ENCODE data around the gene STAT2.

Gene STAT2

GRCh38 chr12:56358836-56359532 is 923 bp downstream of the STAT2 start:
- Histone ChIP-seq H2AFZ (ENCODE audit: low read length) (no peak overlapping the region), H3K4me3 (ENCODE audit: low read length) (peak overlapping the region; percentile 91), H3K79me2 (ENCODE audit: low read length) (peaks cover 51% of the 10 kb centered on the region), H4K20me1 (ENCODE audit: insufficient read depth, low read length) (no peaks in the 10 kb centered on the region), H3K27me3 (replicated peaks; ENCODE audit: insufficient read depth, low read length) (no peaks in the 10 kb centered on the region), H3K4me1 (ENCODE audit: low read length) (peaks cover 4% of the 10 kb centered on the region; the same call in 1 of the 2 replicates), H3K9ac (ENCODE audit: low read length) (peak overlapping the region; percentile 78), H3K4me2 (ENCODE audit: low read depth, low read length) (peak overlapping the region; percentile 80), H3K36me3 (replicated peaks; ENCODE audit: insufficient read depth, low read length) (no peaks in the 10 kb centered on the region), H3F3A (ENCODE audit: insufficient read depth, low read length) (peaks cover 22% of the 10 kb centered on the region), H3K9me3 (replicated peaks; ENCODE audit: insufficient read depth, low read length) (no peaks in the 10 kb centered on the region), H3K27ac (ENCODE audit: low read length) (peak overlapping the region; percentile 79), H3K9me2 (replicated peaks; ENCODE audit: insufficient read depth, low read length) (no peaks in the 10 kb centered on the region)
- TF ChIP-seq EZH2phosphoT487 (IDR thresholded peaks at IDR 0.05; ENCODE audit: low read length): no peak
- TF ChIP-seq EZH2 (optimal IDR thresholded peaks at IDR 0.05; ENCODE audit: low read depth, low read length): no peak
- TF ChIP-seq, protein P1, sequence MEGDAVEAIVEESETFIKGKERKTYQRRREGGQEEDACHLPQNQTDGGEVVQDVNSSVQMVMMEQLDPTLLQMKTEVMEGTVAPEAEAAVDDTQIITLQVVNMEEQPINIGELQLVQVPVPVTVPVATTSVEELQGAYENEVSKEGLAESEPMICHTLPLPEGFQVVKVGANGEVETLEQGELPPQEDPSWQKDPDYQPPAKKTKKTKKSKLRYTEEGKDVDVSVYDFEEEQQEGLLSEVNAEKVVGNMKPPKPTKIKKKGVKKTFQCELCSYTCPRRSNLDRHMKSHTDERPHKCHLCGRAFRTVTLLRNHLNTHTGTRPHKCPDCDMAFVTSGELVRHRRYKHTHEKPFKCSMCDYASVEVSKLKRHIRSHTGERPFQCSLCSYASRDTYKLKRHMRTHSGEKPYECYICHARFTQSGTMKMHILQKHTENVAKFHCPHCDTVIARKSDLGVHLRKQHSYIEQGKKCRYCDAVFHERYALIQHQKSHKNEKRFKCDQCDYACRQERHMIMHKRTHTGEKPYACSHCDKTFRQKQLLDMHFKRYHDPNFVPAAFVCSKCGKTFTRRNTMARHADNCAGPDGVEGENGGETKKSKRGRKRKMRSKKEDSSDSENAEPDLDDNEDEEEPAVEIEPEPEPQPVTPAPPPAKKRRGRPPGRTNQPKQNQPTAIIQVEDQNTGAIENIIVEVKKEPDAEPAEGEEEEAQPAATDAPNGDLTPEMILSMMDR (IDR thresholded peaks at IDR 0.05; ENCODE audit: low read length): no peak
- peak; percentile 90 for DNase-seq

DNA sequence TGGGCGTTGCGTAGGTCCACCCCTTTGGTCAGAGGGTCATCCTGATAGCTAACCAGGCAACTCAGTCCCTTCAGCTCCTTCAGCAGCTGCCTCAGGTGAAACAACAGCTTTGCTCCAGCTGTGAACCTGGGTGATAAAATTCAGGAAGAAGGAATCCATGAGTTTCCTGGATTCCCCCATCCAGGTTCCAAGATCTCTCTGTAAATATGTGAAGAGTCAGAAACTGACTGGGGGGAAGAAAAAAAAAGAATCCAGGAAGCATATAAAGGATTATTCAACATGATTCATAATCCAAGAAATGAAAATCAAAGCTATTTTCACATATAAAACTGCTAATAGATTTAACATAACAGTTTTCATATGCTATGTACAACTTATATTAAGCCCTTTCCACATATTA is 8.6 kb downstream of the STAT2 start:
- no peak overlapping the region for H3K27ac ChIP-seq (ENCODE audit: low read length)
- TF ChIP-seq, protein P1 (IDR thresholded peaks at IDR 0.05; ENCODE audit: low read length): no peak
- TF ChIP-seq EZH2 (optimal IDR thresholded peaks at IDR 0.05; ENCODE audit: low read depth, low read length): no peak
- TF ChIP-seq EZH2phosphoT487 (IDR thresholded peaks at IDR 0.05; ENCODE audit: low read length): no peak
- no peaks in the 10 kb centered on the region for H3F3A ChIP-seq (ENCODE audit: insufficient read depth, low read length)
- H2AFZ ChIP-seq (ENCODE audit: low read length): no peak overlapping the region
- no peaks in the 10 kb centered on the region for H4K20me1 ChIP-seq (ENCODE audit: insufficient read depth, low read length)
- no peaks in the 10 kb centered on the region for H3K4me1 ChIP-seq (ENCODE audit: low read length)
- H3K9me3 ChIP-seq (replicated peaks; ENCODE audit: insufficient read depth, low read length): no peaks in the 10 kb centered on the region
- peaks cover 21% of the 10 kb centered on the region for H3K36me3 ChIP-seq (replicated peaks; ENCODE audit: insufficient read depth, low read length)
- H3K4me2 ChIP-seq (ENCODE audit: low read depth, low read length): no peak overlapping the region
- H3K79me2 ChIP-seq (ENCODE audit: low read length): peaks cover 27% of the 10 kb centered on the region
- no peak for DNase-seq
- H3K9me2 ChIP-seq (replicated peaks; ENCODE audit: insufficient read depth, low read length): no peaks in the 10 kb centered on the region
- H3K4me3 ChIP-seq (ENCODE audit: low read length): no peak overlapping the region
- H3K27me3 ChIP-seq (replicated peaks; ENCODE audit: insufficient read depth, low read length): no peaks in the 10 kb centered on the region
- no peak overlapping the region for H3K9ac ChIP-seq (ENCODE audit: low read length)

- Histone ChIP-seq H3K27me3 (replicated peaks; ENCODE audit: insufficient read depth, low read length) (no peaks in the 10 kb centered on the region), H3K9ac (ENCODE audit: low read length) (no peak overlapping the region), H3K4me1 (ENCODE audit: low read length) (no peaks in the 10 kb centered on the region), H3F3A (ENCODE audit: insufficient read depth, low read length) (no peaks in the 10 kb centered on the region), H3K4me2 (ENCODE audit: low read depth, low read length) (no peak overlapping the region), H3K4me3 (ENCODE audit: low read length) (no peak overlapping the region), H3K27ac (ENCODE audit: low read length) (no peak overlapping the region), H2AFZ (ENCODE audit: low read length) (no peak overlapping the region), H4K20me1 (ENCODE audit: insufficient read depth, low read length) (no peaks in the 10 kb centered on the region), H3K9me2 (replicated peaks; ENCODE audit: insufficient read depth, low read length) (no peaks in the 10 kb centered on the region), H3K79me2 (ENCODE audit: low read length) (peaks cover 21% of the 10 kb centered on the region), H3K9me3 (replicated peaks; ENCODE audit: insufficient read depth, low read length) (no peaks in the 10 kb centered on the region), H3K36me3 (replicated peaks; ENCODE audit: insufficient read depth, low read length) (peaks cover 21% of the 10 kb centered on the region)
- no peak for DNase-seq
- no peak for TF ChIP-seq EZH2 (optimal IDR thresholded peaks at IDR 0.05; ENCODE audit: low read depth, low read length)
- TF ChIP-seq, protein P1 (IDR thresholded peaks at IDR 0.05; ENCODE audit: low read length): no peak
- TF ChIP-seq EZH2phosphoT487 (IDR thresholded peaks at IDR 0.05; ENCODE audit: low read length): no peak
Observed at GRCh38 chr12:56350662-56351061, 9.2 kb downstream of the STAT2 start.
